Stomach smooth muscle (tissue), 2 donors: ENCODE data around the gene IL17RD.

Source experiments
- H3K27ac ChIP-seq: one replicate; pipeline ENCODE4 v1.7.0; 2013; ENCODE audit warnings: mild to moderate bottlenecking, low read length, inconsistent platforms
- H3K27me3 ChIP-seq, 2 donors: one replicate each; pipeline ENCODE4 v1.7.0; 2013; ENCODE audit warnings: low read length in 2 of 2; ENCODE audit not compliant: insufficient read depth in 2 of 2, control insufficient read depth in 1 of 2
- H3K36me3 ChIP-seq, 2 donors: one replicate each; pipeline ENCODE4 v1.7.0; 2013; ENCODE audit warnings: low read length in 2 of 2; ENCODE audit not compliant: control insufficient read depth in 2 of 2, insufficient read depth in 2 of 2
- H3K4me1 ChIP-seq: one replicate; pipeline ENCODE4 v1.7.0; 2013; ENCODE audit warnings: low read length; ENCODE audit not compliant: control insufficient read depth, insufficient read depth
- H3K4me3 ChIP-seq, 2 donors: one replicate each; pipeline ENCODE4 v1.7.0; 2013; ENCODE audit warnings: low read length in 2 of 2
- H3K9ac ChIP-seq, 2 donors: one replicate each; pipeline ENCODE4 v1.7.0; 2013; ENCODE audit warnings: low read length in 2 of 2, mild to moderate bottlenecking in 1 of 2
- H3K9me3 ChIP-seq, 2 donors: one replicate each; pipeline ENCODE4 v1.7.0; 2013; ENCODE audit warnings: low read length in 2 of 2; ENCODE audit not compliant: control insufficient read depth in 2 of 2
- donor health status: healthy.
- donor health status: Pancreatic carcinoma.

Gene IL17RD

GRCh38 chr3:57169872-57170623, 4.9 kb upstream of the IL17RD start:
- Histone ChIP-seq H3K27ac (no peak overlapping the region), H3K9ac (peak overlapping the region in 1 of 2 donors; percentile 5), H3K4me1 (peaks cover 10% of the 10 kb centered on the region), H3K4me3 (peak overlapping the region; percentile 57 to 74), H3K9me3 (no peaks in the 10 kb centered on the region), H3K36me3 (no peaks in the 10 kb centered on the region), H3K27me3 (no peaks in the 10 kb centered on the region)

DNA sequence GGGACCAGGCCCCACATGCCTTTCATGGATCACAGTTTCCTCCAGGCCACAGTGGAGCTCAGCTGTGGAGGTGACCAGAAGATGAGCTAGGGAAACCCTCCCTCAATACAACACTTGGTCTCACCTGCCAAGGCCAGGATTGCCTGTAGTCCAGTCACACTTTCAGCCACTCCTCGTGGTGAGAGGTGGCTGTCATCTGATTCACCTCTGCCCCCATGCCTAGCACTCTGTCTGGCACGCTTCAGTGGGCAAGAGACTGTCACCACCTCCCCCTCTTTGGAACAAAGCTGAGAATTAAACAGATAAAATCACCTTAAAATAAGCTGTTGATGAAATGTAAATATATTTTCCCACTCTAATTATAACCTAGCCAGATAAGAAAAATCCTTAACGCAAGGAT, 4.0 kb upstream of the IL17RD start:
- H3K9me3 ChIP-seq, result no peaks in the 10 kb centered on the region
- H3K4me3 ChIP-seq, result no peak overlapping the region
- H3K4me1 ChIP-seq, result peaks cover 13% of the 10 kb centered on the region
- H3K9ac ChIP-seq, result no peak overlapping the region
- no peaks in the 10 kb centered on the region for H3K27me3 ChIP-seq
- no peak overlapping the region for H3K27ac ChIP-seq
- no peaks in the 10 kb centered on the region for H3K36me3 ChIP-seq

DNA sequence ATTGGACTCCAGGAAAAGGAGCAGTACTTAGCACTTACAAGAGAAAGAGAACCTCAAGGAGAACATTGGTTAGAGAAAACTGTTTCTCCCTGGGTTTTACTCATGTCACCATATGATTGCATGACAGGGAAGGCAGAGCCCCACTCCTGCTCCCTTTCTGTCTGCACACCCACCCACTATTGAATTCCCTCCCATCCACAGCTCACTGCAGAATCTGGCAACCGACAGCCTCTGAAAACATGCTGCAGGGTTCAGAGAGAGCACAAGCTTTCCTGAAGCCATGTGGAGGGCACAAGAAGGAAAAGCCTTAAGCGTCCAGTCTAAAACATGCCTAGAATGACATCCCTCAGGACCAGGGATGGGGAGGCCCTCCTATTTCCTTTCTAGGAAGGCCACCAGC, 3.0 kb upstream of the IL17RD start:
- H3K27ac ChIP-seq, result no peak overlapping the region
- no peaks in the 10 kb centered on the region for H3K27me3 ChIP-seq
- no peak overlapping the region for H3K9ac ChIP-seq
- no peak overlapping the region for H3K4me3 ChIP-seq
- peaks cover 19% of the 10 kb centered on the region for H3K4me1 ChIP-seq
- no peaks in the 10 kb centered on the region for H3K9me3 ChIP-seq
- no peaks in the 10 kb centered on the region for H3K36me3 ChIP-seq

- H3K4me1 ChIP-seq, result peaks cover 30% of the 10 kb centered on the region
- no peak overlapping the region for H3K9ac ChIP-seq
- no peak overlapping the region for H3K4me3 ChIP-seq
- H3K36me3 ChIP-seq, result no peaks in the 10 kb centered on the region
- H3K27me3 ChIP-seq, result no peaks in the 10 kb centered on the region
- H3K9me3 ChIP-seq, result no peaks in the 10 kb centered on the region
- no peak overlapping the region for H3K27ac ChIP-seq
These were observed 1.5 kb upstream of the IL17RD start for GRCh38 chr3:57166660-57167059.

DNA sequence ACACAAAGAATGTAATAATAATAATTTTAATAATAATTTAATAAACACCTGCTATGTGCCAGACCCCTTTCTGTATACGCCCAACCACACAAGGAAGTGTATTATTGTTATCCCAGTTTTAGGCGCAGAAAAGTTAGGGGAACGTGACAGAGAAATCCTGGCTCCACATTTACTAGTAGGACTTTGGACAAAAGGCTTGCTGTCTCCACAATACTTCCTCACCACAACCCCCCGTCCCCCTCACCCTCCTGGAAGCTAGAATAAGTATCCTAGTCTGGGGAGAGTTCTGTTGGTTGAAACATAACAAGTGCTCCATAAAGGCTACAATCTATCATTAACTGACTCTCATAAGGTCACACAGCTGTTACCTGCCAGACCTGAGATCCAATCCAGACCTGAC, 488 bp upstream of the IL17RD start:
- no peak overlapping the region for H3K9ac ChIP-seq
- H3K27ac ChIP-seq, result no peak overlapping the region
- peaks cover 37% of the 10 kb centered on the region for H3K4me1 ChIP-seq
- H3K4me3 ChIP-seq, result no peak overlapping the region
- no peaks in the 10 kb centered on the region for H3K36me3 ChIP-seq
- H3K27me3 ChIP-seq, result no peaks in the 10 kb centered on the region
- H3K9me3 ChIP-seq, result no peaks in the 10 kb centered on the region

- H3K9ac ChIP-seq, result peak overlapping the region; percentile 13 to 54
- H3K27me3 ChIP-seq, result no peaks in the 10 kb centered on the region
- peak overlapping the region; percentile 61 to 83 for H3K4me3 ChIP-seq
- peaks cover 34% of the 10 kb centered on the region for H3K4me1 ChIP-seq
- H3K36me3 ChIP-seq, result no peaks in the 10 kb centered on the region
- H3K27ac ChIP-seq, result no peak overlapping the region
- H3K9me3 ChIP-seq, result no peaks in the 10 kb centered on the region
These were observed 916 bp downstream of the IL17RD start for GRCh38 chr3:57164217-57164656.

DNA sequence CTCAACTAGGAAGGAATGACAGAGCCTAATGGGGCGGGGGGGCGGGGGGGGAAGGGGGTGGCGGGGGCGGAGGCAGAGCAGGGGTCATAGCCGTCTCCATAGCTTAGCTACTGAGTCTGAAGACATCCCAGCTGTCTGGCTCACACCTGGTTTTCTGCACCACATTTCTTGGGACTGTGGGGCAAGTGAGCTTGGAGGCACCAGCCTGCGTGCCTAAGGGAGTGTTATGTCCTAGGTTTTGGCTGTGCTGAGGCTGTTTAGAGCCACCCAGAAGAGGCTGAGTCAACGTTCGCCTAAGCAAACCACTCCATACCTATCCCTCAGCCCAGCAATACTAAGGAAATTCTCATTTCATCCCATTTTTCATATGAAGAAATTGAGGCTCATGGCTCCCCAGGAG, 1.4 kb downstream of the IL17RD start:
- peak overlapping the region; percentile 61 to 83 for H3K4me3 ChIP-seq
- H3K27me3 ChIP-seq, result no peaks in the 10 kb centered on the region
- no peak overlapping the region for H3K27ac ChIP-seq
- H3K9ac ChIP-seq, result no peak overlapping the region
- peaks cover 34% of the 10 kb centered on the region for H3K4me1 ChIP-seq
- no peaks in the 10 kb centered on the region for H3K36me3 ChIP-seq
- no peaks in the 10 kb centered on the region for H3K9me3 ChIP-seq

GRCh38 chr3:57161915-57162314, 3.2 kb downstream of the IL17RD start:
- no peaks in the 10 kb centered on the region for H3K27me3 ChIP-seq

GRCh38 chr3:57160765-57161538, 4.2 kb downstream of the IL17RD start:
- Histone ChIP-seq H3K36me3 (no peaks in the 10 kb centered on the region), H3K9me3 (no peaks in the 10 kb centered on the region), H3K9ac (no peak overlapping the region), H3K4me3 (no peak overlapping the region), H3K4me1 (peaks cover 37% of the 10 kb centered on the region), H3K27ac (peak overlapping the region; percentile 11), H3K27me3 (no peaks in the 10 kb centered on the region)

More at GRCh38 chr3:57161915-57162314, 3.2 kb downstream of the IL17RD start:
- Histone ChIP-seq H3K27ac (no peak overlapping the region), H3K9me3 (no peaks in the 10 kb centered on the region), H3K4me1 (peaks cover 37% of the 10 kb centered on the region), H3K4me3 (no peak overlapping the region), H3K9ac (no peak overlapping the region), H3K36me3 (no peaks in the 10 kb centered on the region)

- Histone ChIP-seq H3K4me3 (no peak overlapping the region), H3K4me1 (peaks cover 39% of the 10 kb centered on the region), H3K9me3 (no peaks in the 10 kb centered on the region), H3K27ac (peak overlapping the region; percentile 11), H3K36me3 (no peaks in the 10 kb centered on the region), H3K27me3 (no peaks in the 10 kb centered on the region), H3K9ac (peak overlapping the region in 1 of 2 donors; percentile 13)
These were observed 4.9 kb downstream of the IL17RD start for GRCh38 chr3:57160076-57160764.
